HCT116 (cell line): ENCODE data around the gene SHISA4. TPM values are rescaled to one million over a fixed set of nuclear protein-coding genes. Genes with fewer than 3 reads are reported as not detected.

Experiments used
- ATAC-seq: fragments of 200-7000 bp; cut with Tn5 transposase; 2 replicates; pipeline ENCODE4 v1.9.1; 2020; ENCODE audit warnings: mild to moderate bottlenecking, moderate library complexity
- BruUV-seq: library from RNA; stranded (reverse); fragments of 400-500 nt; replicated peaks from 2 replicates; lab custom pipeline; 2021; lab: Mats Ljungman, UMichigan
- CTCF ChIA-PET: fragments of 300-600 bp; sonication (Branson Sonifier 250); formaldehyde crosslinking; loops from one replicate; lab custom pipeline; 2021; ENCODE audit warnings: antibody characterized with exemption; lab: Charles Lee
- POLR2A ChIA-PET: fragments of 300-600, 350-600 bp; sonication (Branson Sonifier 250); formaldehyde crosslinking; loops from one replicate; lab custom pipeline; 2021; ENCODE audit warnings: antibody characterized with exemption; lab: Charles Lee
- RAD21 ChIA-PET, 2 experiments: fragments of 300-600 bp; sonication (Branson Sonifier 250); formaldehyde crosslinking; loops; one replicate each; lab custom pipeline; 2023; ENCODE audit warnings: low total read pairs in 2 of 2; ENCODE audit not compliant: uncharacterized antibody in 2 of 2, unreplicated experiment in 2 of 2, low non-redundant PET in 1 of 2; lab: Charles Lee
- DNase-seq: peaks from one replicate; pipeline ENCODE4 v3.0.0-alpha.2; 2010; ENCODE audit warnings: low read depth, low spot score
- H2AFZ ChIP-seq: fragments of 200-600 bp; shearing (Covaris generic), sonication (generic); 2 replicates; pipeline ENCODE4 v1.6.1; 2017; ENCODE audit warnings: low read depth, mixed run types, mixed read lengths, antibody characterized with exemption, low read length; ENCODE audit not compliant: poor library complexity, severe bottlenecking
- H3K27ac ChIP-seq: 2 replicates; pipeline ENCODE4 v1.5.1; 2012; ENCODE audit warnings: low read depth, low read length
- H3K27me3 ChIP-seq: fragments of 200-600 bp; sonication (generic); 2 replicates; pipeline ENCODE4 v1.6.1; 2016; ENCODE audit warnings: mixed run types, low read length, mixed read lengths; ENCODE audit not compliant: insufficient read depth
- H3K36me3 ChIP-seq, 2 experiments: fragments of 200-500 bp in 1 of 2; fragments of 200-600 bp in 1 of 2; sonication (Bioruptor generic) in 1 of 2; sonication (generic) in 1 of 2; 2 replicates each; pipeline versions ENCODE4 v1.5.1 to v1.6.1; 2014 to 2016; ENCODE audit warnings: low read length in 2 of 2, inconsistent platforms in 1 of 2, mixed read lengths in 1 of 2, mixed run types in 1 of 2; ENCODE audit not compliant: insufficient read depth in 2 of 2, control insufficient read depth in 1 of 2
- H3K4me1 ChIP-seq, 2 experiments: fragments of 200-600 bp in 1 of 2; sonication (generic) in 1 of 2; 2 replicates each; pipeline versions ENCODE4 v1.5.1 to v1.6.1; 2012 to 2017; ENCODE audit warnings: low read length in 2 of 2, inconsistent platforms in 1 of 2, mild to moderate bottlenecking in 1 of 2, mixed read lengths in 1 of 2, mixed run types in 1 of 2, moderate library complexity in 1 of 2; ENCODE audit not compliant: insufficient read depth in 2 of 2, control insufficient read depth in 1 of 2
- H3K4me2 ChIP-seq: fragments of 200-600 bp; sonication (generic); 2 replicates; pipeline ENCODE4 v1.6.1; 2017; ENCODE audit warnings: mixed run types, low read length, mixed read lengths
- H3K4me3 ChIP-seq, 2 experiments: fragments of 200-600 bp in 1 of 2; sonication (generic) in 1 of 2; replicated peaks in 1 of 2; 2 replicates each; pipeline ENCODE4 v1.5.1; 2011 to 2016; ENCODE audit warnings: low read length in 2 of 2, control low read depth in 1 of 2, low read depth in 1 of 2, mild to moderate bottlenecking in 1 of 2, mixed read lengths in 1 of 2, mixed run types in 1 of 2
- H3K79me2 ChIP-seq: fragments of 200-600 bp; sonication (generic); 2 replicates; pipeline ENCODE4 v1.6.1; 2017; ENCODE audit warnings: mild to moderate bottlenecking, mixed run types, low read length, moderate library complexity, mixed read lengths; ENCODE audit not compliant: insufficient read depth
- H3K9ac ChIP-seq: fragments of 200-600 bp; sonication (generic); 2 replicates; pipeline ENCODE4 v1.6.1; 2016; ENCODE audit warnings: low read length, mixed read lengths
- H3K9me2 ChIP-seq: fragments of 200-600 bp; sonication (generic), shearing (Covaris generic); 2 replicates; pipeline ENCODE4 v1.6.1; 2017; ENCODE audit warnings: mixed run types, mild to moderate bottlenecking, moderate library complexity; ENCODE audit not compliant: insufficient read depth
- H3K9me3 ChIP-seq, 2 experiments: fragments of 200-500 bp in 1 of 2; fragments of 200-600 bp in 1 of 2; sonication (Bioruptor generic) in 1 of 2; sonication (generic) in 1 of 2; 2 replicates each; pipeline ENCODE4 v1.6.1; 2014 to 2017; ENCODE audit warnings: low read length in 2 of 2, mixed read lengths in 2 of 2, inconsistent platforms in 1 of 2, low read depth in 1 of 2, mild to moderate bottlenecking in 1 of 2, mixed run types in 1 of 2, moderate library complexity in 1 of 2; ENCODE audit not compliant: control insufficient read depth in 1 of 2, insufficient read depth in 1 of 2
- H4K20me1 ChIP-seq: fragments of 200-600 bp; sonication (generic), shearing (Covaris generic); 2 replicates; pipeline ENCODE4 v1.6.1; 2017; ENCODE audit warnings: mixed run types, mild to moderate bottlenecking, moderate library complexity; ENCODE audit not compliant: insufficient read depth
- CBX3 ChIP-seq: IDR thresholded peaks from 2 replicates; pipeline ENCODE4 v1.6.1; 2012; ENCODE audit warnings: low read depth
- ELF1 ChIP-seq: IDR thresholded peaks from 2 replicates; pipeline ENCODE4 v1.6.1; 2012; ENCODE audit warnings: low read depth, borderline replicate concordance
- EZH2 ChIP-seq: fragments of 200-600 bp; sonication (generic); IDR thresholded peaks from 2 replicates; pipeline ENCODE4 v1.6.1; 2017; ENCODE audit warnings: antibody characterized with exemption, mixed run types
- FOSL1 ChIP-seq: IDR thresholded peaks from 2 replicates; pipeline ENCODE4 v1.6.1; 2012; ENCODE audit warnings: low read depth
- RAD21 ChIP-seq: IDR thresholded peaks from 2 replicates; pipeline ENCODE4 v1.6.1; 2012; ENCODE audit warnings: low read depth, mild to moderate bottlenecking
- SIN3A ChIP-seq: IDR thresholded peaks from 2 replicates; pipeline ENCODE4 v1.6.1; 2012; ENCODE audit warnings: low read depth
- SP1 ChIP-seq: IDR thresholded peaks from 2 replicates; pipeline ENCODE4 v1.6.1; 2012; ENCODE audit warnings: low read depth
- TCF7L2 ChIP-seq: IDR thresholded peaks from 2 replicates; pipeline ENCODE4 v1.7.0; 2011; ENCODE audit warnings: borderline replicate concordance, inconsistent platforms; ENCODE audit not compliant: insufficient read depth, insufficient read length; ENCODE audit errors: extremely low read depth
- ZFX ChIP-seq: fragments of 450-650 bp; IDR thresholded peaks from 2 replicates; pipeline ENCODE4 v1.6.1; 2017
- ZNF274 ChIP-seq: fragments of 200-500 bp; sonication (Bioruptor generic); IDR thresholded peaks from 2 replicates; pipeline ENCODE4 v1.6.1; 2014; ENCODE audit warnings: mild to moderate bottlenecking, low read depth, low read length, inconsistent platforms
- intact Hi-C: fragments of 100-400 bp; cut with micrococcal nuclease; formaldehyde crosslinking; loops from 2 replicates; pipeline ENCODE4 v1.10.0; 2022
- total RNA-seq: library from RNA; stranded (reverse); gene quantifications from one replicate; pipeline ENCODE4 v1.2.1, GENCODE V29; 2021; ENCODE audit not compliant: unreplicated experiment
- TF ChIP-seq, protein P1 (sequence below), 3 experiments: fragments of 200-600 bp in 1 of 3; sonication (generic) in 1 of 3; IDR thresholded peaks in 2 of 3; conservative IDR thresholded peaks in 1 of 3; 2 replicates each; pipeline ENCODE4 v1.5.1; 2012 to 2017; ENCODE audit warnings: low read depth in 2 of 3, low read length in 2 of 3, antibody characterized with exemption in 1 of 3, borderline replicate concordance in 1 of 3, control low read depth in 1 of 3, mild to moderate bottlenecking in 1 of 3, mixed read lengths in 1 of 3, mixed run types in 1 of 3, moderate library complexity in 1 of 3; ENCODE audit not compliant: insufficient read depth in 1 of 3
- TF ChIP-seq, protein P2 (sequence below): IDR thresholded peaks from 2 replicates; pipeline ENCODE4 v1.6.1; 2012

The SHISA4 gene
- total RNA-seq, 1 experiment from 2014 or later = 15.2 TPM

DNA sequence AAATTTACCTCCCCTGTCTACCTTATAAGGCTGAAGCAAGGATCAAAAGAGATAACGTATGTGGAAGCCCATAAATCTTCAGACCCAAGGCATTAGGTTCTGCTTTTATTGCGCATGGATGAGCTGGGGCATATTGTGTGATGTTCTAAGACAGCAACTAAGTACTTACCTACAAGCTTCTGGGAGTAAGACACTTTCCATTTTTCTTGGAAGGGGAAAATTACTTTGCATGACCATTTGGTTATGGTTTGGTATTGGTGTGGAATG is 36.5 kb downstream of the SHISA4 start:
- H3K9me2 ChIP-seq = no peaks in the 10 kb centered on the region
- ATAC-seq (no peak), DNase-seq (no peak)
- intact Hi-C loops = no loop called here
- no TSS peak for BruUV-seq
- no peak overlapping the region for H3K4me2 ChIP-seq
- ChIA-PET CTCF (no interaction called here), POLR2A (no interaction called here), RAD21 (interaction anchor here in 1 of 2 experiments (0.6 kb wide), 1 partner anchor 26 kb away, joined by 3 read pairs; no protein-coding TSS in a partner anchor)
- no peak overlapping the region for H2AFZ ChIP-seq
- H3K4me3 ChIP-seq = no peak overlapping the region
- H3K36me3 ChIP-seq = no peaks in the 10 kb centered on the region
- TF ChIP-seq FOSL1 (no peak), ZNF274 (no peak), EZH2 (no peak), TCF7L2 (no peak), CBX3 (no peak), SIN3A (no peak), ZFX (no peak), ELF1 (no peak), SP1 (no peak), RAD21 (no peak)
- TF ChIP-seq, protein P1, sequence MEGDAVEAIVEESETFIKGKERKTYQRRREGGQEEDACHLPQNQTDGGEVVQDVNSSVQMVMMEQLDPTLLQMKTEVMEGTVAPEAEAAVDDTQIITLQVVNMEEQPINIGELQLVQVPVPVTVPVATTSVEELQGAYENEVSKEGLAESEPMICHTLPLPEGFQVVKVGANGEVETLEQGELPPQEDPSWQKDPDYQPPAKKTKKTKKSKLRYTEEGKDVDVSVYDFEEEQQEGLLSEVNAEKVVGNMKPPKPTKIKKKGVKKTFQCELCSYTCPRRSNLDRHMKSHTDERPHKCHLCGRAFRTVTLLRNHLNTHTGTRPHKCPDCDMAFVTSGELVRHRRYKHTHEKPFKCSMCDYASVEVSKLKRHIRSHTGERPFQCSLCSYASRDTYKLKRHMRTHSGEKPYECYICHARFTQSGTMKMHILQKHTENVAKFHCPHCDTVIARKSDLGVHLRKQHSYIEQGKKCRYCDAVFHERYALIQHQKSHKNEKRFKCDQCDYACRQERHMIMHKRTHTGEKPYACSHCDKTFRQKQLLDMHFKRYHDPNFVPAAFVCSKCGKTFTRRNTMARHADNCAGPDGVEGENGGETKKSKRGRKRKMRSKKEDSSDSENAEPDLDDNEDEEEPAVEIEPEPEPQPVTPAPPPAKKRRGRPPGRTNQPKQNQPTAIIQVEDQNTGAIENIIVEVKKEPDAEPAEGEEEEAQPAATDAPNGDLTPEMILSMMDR (IDR thresholded peaks at IDR 0.05 in 2 of 3, conservative IDR thresholded peaks at IDR 0.05 in 1 of 3; ENCODE audit: borderline replicate concordance in 1 of 3, insufficient read depth in 1 of 3, low read depth in 2 of 3, low read length in 2 of 3) = no peak
- TF ChIP-seq, protein P2, sequence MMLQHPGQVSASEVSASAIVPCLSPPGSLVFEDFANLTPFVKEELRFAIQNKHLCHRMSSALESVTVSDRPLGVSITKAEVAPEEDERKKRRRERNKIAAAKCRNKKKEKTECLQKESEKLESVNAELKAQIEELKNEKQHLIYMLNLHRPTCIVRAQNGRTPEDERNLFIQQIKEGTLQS = no peak
- H3K79me2 ChIP-seq = no peaks in the 10 kb centered on the region
- no peaks in the 10 kb centered on the region for H3K9me3 ChIP-seq
- no peaks in the 10 kb centered on the region for H3K27me3 ChIP-seq
- no peak overlapping the region for H3K27ac ChIP-seq
- peaks cover 3 to 6% of the 10 kb centered on the region in 2 experiments; a peak in 3 of 4 replicates for H3K4me1 ChIP-seq
- H4K20me1 ChIP-seq = no peaks in the 10 kb centered on the region
- no peak overlapping the region for H3K9ac ChIP-seq
